OCI-LY1 (cell line): Measurements from ENCODE around the gene PREP.

Experiments used
- H2AFZ ChIP-seq: fragments of 200-600 bp; sonication (generic), shearing (Covaris generic); 2 replicates; pipeline ENCODE4 v1.6.0; 2014; ENCODE audit warnings: antibody characterized with exemption, mild to moderate bottlenecking, low read length
- H3F3A ChIP-seq: fragments of 200-600 bp; sonication (generic), shearing (Covaris generic); 2 replicates; pipeline ENCODE4 v1.6.0; 2014; ENCODE audit warnings: mild to moderate bottlenecking, antibody characterized with exemption, low read length, moderate library complexity; ENCODE audit not compliant: insufficient read depth
- H3K27ac ChIP-seq: fragments of 200-600 bp; sonication (generic); 2 replicates; pipeline ENCODE4 v1.5.1; 2014; ENCODE audit warnings: low read length, mixed run types, mild to moderate bottlenecking, low read depth; ENCODE audit not compliant: poor library complexity, severe bottlenecking
- H3K27me3 ChIP-seq: fragments of 200-600 bp; sonication (generic); 2 replicates; pipeline ENCODE4 v1.6.0; 2014; ENCODE audit warnings: antibody characterized with exemption, mild to moderate bottlenecking, low read length, moderate library complexity; ENCODE audit not compliant: insufficient read depth
- H3K36me3 ChIP-seq: fragments of 200-600 bp; sonication (generic); 2 replicates; pipeline ENCODE4 v1.6.1; 2014; ENCODE audit warnings: mild to moderate bottlenecking, antibody characterized with exemption, low read length, moderate library complexity, mixed read lengths; ENCODE audit not compliant: insufficient read depth
- H3K4me1 ChIP-seq: fragments of 200-600 bp; sonication (generic); 2 replicates; pipeline ENCODE4 v1.5.1; 2014; ENCODE audit warnings: mild to moderate bottlenecking, low read length, moderate library complexity; ENCODE audit not compliant: insufficient read depth, severe bottlenecking
- H3K4me2 ChIP-seq: fragments of 200-600 bp; sonication (generic), shearing (Covaris generic); 2 replicates; pipeline ENCODE4 v1.6.1; 2014; ENCODE audit warnings: low read length
- H3K4me3 ChIP-seq: fragments of 200-600 bp; sonication (generic); 2 replicates; pipeline ENCODE4 v1.5.1; 2014; ENCODE audit warnings: low read length, low read depth, mild to moderate bottlenecking, mixed read lengths; ENCODE audit not compliant: poor library complexity, severe bottlenecking
- H3K79me2 ChIP-seq: fragments of 200-600 bp; shearing (Covaris generic); 2 replicates; pipeline ENCODE4 v1.6.1; 2016; ENCODE audit warnings: mixed run types, low read length, mixed read lengths; ENCODE audit not compliant: insufficient read depth
- H3K9ac ChIP-seq: fragments of 200-600 bp; sonication (generic), shearing (Covaris generic); 2 replicates; pipeline ENCODE4 v1.6.1; 2014; ENCODE audit warnings: mild to moderate bottlenecking, low read length, mixed read lengths
- H3K9me2 ChIP-seq: fragments of 200-600 bp; sonication (generic), shearing (Covaris generic); 2 replicates; pipeline ENCODE4 v1.6.1; 2014; ENCODE audit warnings: low read depth, mild to moderate bottlenecking, low read length, mixed read lengths
- H3K9me3 ChIP-seq: fragments of 200-600 bp; shearing (Covaris generic); 2 replicates; pipeline ENCODE4 v1.6.1; 2014; ENCODE audit warnings: low read length, mixed read lengths
- H4K20me1 ChIP-seq: fragments of 200-600 bp; sonication (generic), shearing (Covaris generic); 2 replicates; pipeline ENCODE4 v1.6.0; 2016; ENCODE audit warnings: mild to moderate bottlenecking, low read length; ENCODE audit not compliant: insufficient read depth
- CTCF ChIP-seq: fragments of 200-600 bp; sonication (generic), shearing (Covaris generic); IDR thresholded peaks from 2 replicates; pipeline ENCODE4 v1.5.1; 2017; ENCODE audit warnings: mild to moderate bottlenecking, antibody characterized with exemption, low read length, moderate library complexity, mixed read lengths
- EZH2 ChIP-seq: fragments of 200-600 bp; sonication (generic), shearing (Covaris generic); IDR thresholded peaks from 2 replicates; pipeline ENCODE4 v1.8.0; 2017; ENCODE audit warnings: borderline replicate concordance, mixed run types, mild to moderate bottlenecking, antibody characterized with exemption, low read length, moderate library complexity, mixed read lengths

Gene PREP

GRCh38 chr6:105301072-105301503 is 101.8 kb downstream of the PREP start:
- Histone ChIP-seq H3K9me3 (no peaks in the 10 kb centered on the region), H3K4me3 (no peak overlapping the region), H3K36me3 (peaks cover 3% of the 10 kb centered on the region; the same call in 1 of the 2 replicates), H3K4me2 (no peak overlapping the region), H3K27ac (no peak overlapping the region), H3F3A (no peaks in the 10 kb centered on the region), H3K9ac (no peak overlapping the region), H3K79me2 (no peaks in the 10 kb centered on the region), H3K27me3 (no peaks in the 10 kb centered on the region), H4K20me1 (no peaks in the 10 kb centered on the region), H3K4me1 (no peaks in the 10 kb centered on the region), H2AFZ (no peak overlapping the region), H3K9me2 (no peaks in the 10 kb centered on the region)
- TF ChIP-seq CTCF (no peak), EZH2 (no peak)

GRCh38 chr6:105300090-105300489 is 102.8 kb downstream of the PREP start:
- H3K9me2 ChIP-seq = no peaks in the 10 kb centered on the region
- TF ChIP-seq CTCF (no peak), EZH2 (no peak)

DNA sequence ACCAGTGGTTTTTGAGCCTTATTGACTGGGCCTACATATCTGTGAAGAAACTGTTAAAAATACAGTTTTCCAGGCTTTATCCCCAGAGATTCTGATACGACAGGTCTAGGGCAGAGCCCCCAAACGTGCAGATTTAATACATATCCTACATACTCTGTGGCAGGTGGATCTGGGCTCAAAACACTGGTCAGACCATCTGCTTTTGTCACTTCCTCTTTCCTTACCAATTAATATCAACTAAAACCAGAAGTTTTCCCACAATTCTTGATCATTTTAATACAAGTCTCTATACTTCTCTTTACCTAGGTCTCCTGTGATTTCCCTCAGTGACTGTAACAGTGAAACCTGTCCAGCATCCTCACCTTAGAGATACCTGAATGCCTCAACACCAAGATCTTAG is 108.8 kb downstream of the PREP start:
- H3K27me3 ChIP-seq = no peaks in the 10 kb centered on the region
- H2AFZ ChIP-seq = no peak overlapping the region
- H4K20me1 ChIP-seq = no peaks in the 10 kb centered on the region
- H3K9me2 ChIP-seq = no peaks in the 10 kb centered on the region
- H3K4me3 ChIP-seq = no peak overlapping the region
- no peaks in the 10 kb centered on the region for H3K4me1 ChIP-seq
- H3K79me2 ChIP-seq = no peaks in the 10 kb centered on the region
- no peaks in the 10 kb centered on the region for H3K9me3 ChIP-seq
- no peaks in the 10 kb centered on the region for H3K36me3 ChIP-seq
- no peak overlapping the region for H3K4me2 ChIP-seq
- no peaks in the 10 kb centered on the region for H3F3A ChIP-seq
- H3K9ac ChIP-seq = no peak overlapping the region
- H3K27ac ChIP-seq = no peak overlapping the region
- TF ChIP-seq CTCF (no peak), EZH2 (no peak)

More at GRCh38 chr6:105300090-105300489, 102.8 kb downstream of the PREP start:
- Histone ChIP-seq H3K4me3 (no peak overlapping the region), H2AFZ (no peak overlapping the region), H3K9ac (no peak overlapping the region), H3K27ac (no peak overlapping the region), H3K79me2 (no peaks in the 10 kb centered on the region), H3K4me2 (no peak overlapping the region), H3K27me3 (no peaks in the 10 kb centered on the region), H3F3A (no peaks in the 10 kb centered on the region), H3K36me3 (peaks cover 3% of the 10 kb centered on the region; the same call in 1 of the 2 replicates), H3K9me3 (no peaks in the 10 kb centered on the region), H4K20me1 (no peaks in the 10 kb centered on the region), H3K4me1 (no peaks in the 10 kb centered on the region)
